ENCODE results near the gene ADGRD1.

The ADGRD1 gene

GRCh38 chr12:131091413-131091975 is 137.8 kb downstream of the ADGRD1 start:
- H3K27me3 ChIP-seq (ENCODE audit: insufficient read depth, low read length) = no peaks in the 10 kb centered on the region
- H3K18ac ChIP-seq (ENCODE audit: low read length) = no peak overlapping the region
- H2BK12ac ChIP-seq (ENCODE audit: low read length) = no peak overlapping the region
- no peak overlapping the region for H3K4ac ChIP-seq (ENCODE audit: low read depth, low read length)
- no peaks in the 10 kb centered on the region for H3K79me2 ChIP-seq (ENCODE audit: control insufficient read depth, insufficient read depth, low read length, poor library complexity)
- H3K27ac ChIP-seq (ENCODE audit: low read depth, low read length) = no peak overlapping the region
- H4K91ac ChIP-seq (ENCODE audit: low read depth, low read length) = no peak overlapping the region
- H3K14ac ChIP-seq (ENCODE audit: low read length) = no peak overlapping the region
- peaks cover 5% of the 10 kb centered on the region for H3K9me3 ChIP-seq (ENCODE audit: insufficient read depth, low read depth, low read length)
- H3K9ac ChIP-seq (ENCODE audit: low read length) = no peak overlapping the region
- no peak for DNase-seq
- H2BK5ac ChIP-seq (ENCODE audit: low read depth, low read length, poor library complexity) = no peak overlapping the region
- no CpG with 5 or more reads among the region's 13 CpGs for WGBS (ENCODE audit: extremely low coverage, insufficient coverage, insufficient read length)
- no peaks in the 10 kb centered on the region for H3K79me1 ChIP-seq (ENCODE audit: low read length)
- H2AK5ac ChIP-seq (ENCODE audit: low read length) = no peak overlapping the region
- H3K4me2 ChIP-seq (ENCODE audit: low read length) = no peak overlapping the region
- H2BK120ac ChIP-seq (ENCODE audit: insufficient read depth, low read length, poor library complexity) = no peak overlapping the region
- no peak overlapping the region for H3K23ac ChIP-seq (ENCODE audit: low read length)
- no peak overlapping the region for H2AFZ ChIP-seq (ENCODE audit: insufficient read depth, low read length, poor library complexity)
- H3K36me3 ChIP-seq (ENCODE audit: control insufficient read depth in 1 of 2, insufficient read depth in 2 of 2, low read length in 2 of 2) = no peaks in the 10 kb centered on the region
- H4K12ac ChIP-seq (ENCODE audit: low read depth, low read length) = no peak overlapping the region
- H3K4me3 ChIP-seq (ENCODE audit: low read depth, low read length) = no peak overlapping the region
- no peak overlapping the region for H4K8ac ChIP-seq (ENCODE audit: low read depth, low read length)
- H3K4me1 ChIP-seq (ENCODE audit: control insufficient read depth in 1 of 2, insufficient read depth in 2 of 2, low read length in 2 of 2) = no peaks in the 10 kb centered on the region

GRCh38 chr12:131091976-131092691 is 138.4 kb downstream of the ADGRD1 start:
- H2BK12ac ChIP-seq (ENCODE audit: low read length) = no peak overlapping the region
- no peak overlapping the region for H2BK120ac ChIP-seq (ENCODE audit: insufficient read depth, low read length, poor library complexity)
- H3K36me3 ChIP-seq (ENCODE audit: control insufficient read depth in 1 of 2, insufficient read depth in 2 of 2, low read length in 2 of 2) = no peaks in the 10 kb centered on the region
- H3K79me2 ChIP-seq (ENCODE audit: control insufficient read depth, insufficient read depth, low read length, poor library complexity) = no peaks in the 10 kb centered on the region
- no peak overlapping the region for H3K23ac ChIP-seq (ENCODE audit: low read length)
- no peak overlapping the region for H3K4ac ChIP-seq (ENCODE audit: low read depth, low read length)
- DNase-seq = no peak
- H2AK5ac ChIP-seq (ENCODE audit: low read length) = no peak overlapping the region
- no peak overlapping the region for H3K14ac ChIP-seq (ENCODE audit: low read length)
- no peak overlapping the region for H3K18ac ChIP-seq (ENCODE audit: low read length)
- no peak overlapping the region for H3K27ac ChIP-seq (ENCODE audit: low read depth, low read length)
- H2AFZ ChIP-seq (ENCODE audit: insufficient read depth, low read length, poor library complexity) = no peak overlapping the region
- no peak overlapping the region for H3K9ac ChIP-seq (ENCODE audit: low read length)
- no peak overlapping the region for H4K12ac ChIP-seq (ENCODE audit: low read depth, low read length)
- H4K8ac ChIP-seq (ENCODE audit: low read depth, low read length) = no peak overlapping the region
- no peak overlapping the region for H2BK5ac ChIP-seq (ENCODE audit: low read depth, low read length, poor library complexity)
- peaks cover 5% of the 10 kb centered on the region for H3K9me3 ChIP-seq (ENCODE audit: insufficient read depth, low read depth, low read length)
- WGBS (ENCODE audit: extremely low coverage, insufficient coverage, insufficient read length) = no CpG with 5 or more reads among the region's 18 CpGs
- no peak overlapping the region for H3K4me2 ChIP-seq (ENCODE audit: low read length)
- H3K79me1 ChIP-seq (ENCODE audit: low read length) = no peaks in the 10 kb centered on the region
- H3K4me3 ChIP-seq (ENCODE audit: low read depth, low read length) = no peak overlapping the region
- H3K4me1 ChIP-seq (ENCODE audit: control insufficient read depth in 1 of 2, insufficient read depth in 2 of 2, low read length in 2 of 2) = no peaks in the 10 kb centered on the region
- H3K27me3 ChIP-seq (ENCODE audit: insufficient read depth, low read length) = no peaks in the 10 kb centered on the region
- no peak overlapping the region for H4K91ac ChIP-seq (ENCODE audit: low read depth, low read length)

- Histone ChIP-seq H3K36me3 (ENCODE audit: control insufficient read depth in 1 of 2, insufficient read depth in 2 of 2, low read length in 2 of 2) (no peaks in the 10 kb centered on the region), H3K4me2 (ENCODE audit: low read length) (no peak overlapping the region), H3K4me1 (ENCODE audit: control insufficient read depth in 1 of 2, insufficient read depth in 2 of 2, low read length in 2 of 2) (no peaks in the 10 kb centered on the region), H4K91ac (ENCODE audit: low read depth, low read length) (no peak overlapping the region), H3K79me1 (ENCODE audit: low read length) (no peaks in the 10 kb centered on the region), H2BK120ac (ENCODE audit: insufficient read depth, low read length, poor library complexity) (no peak overlapping the region), H3K27me3 (ENCODE audit: insufficient read depth, low read length) (no peaks in the 10 kb centered on the region), H3K4ac (ENCODE audit: low read depth, low read length) (no peak overlapping the region), H2AK5ac (ENCODE audit: low read length) (no peak overlapping the region), H3K27ac (ENCODE audit: low read depth, low read length) (no peak overlapping the region), H3K9ac (ENCODE audit: low read length) (no peak overlapping the region), H4K12ac (ENCODE audit: low read depth, low read length) (no peak overlapping the region), H3K18ac (ENCODE audit: low read length) (no peak overlapping the region), H3K4me3 (ENCODE audit: low read depth, low read length) (no peak overlapping the region), H2BK5ac (ENCODE audit: low read depth, low read length, poor library complexity) (no peak overlapping the region), H3K23ac (ENCODE audit: low read length) (no peak overlapping the region), H2BK12ac (ENCODE audit: low read length) (no peak overlapping the region), H2AFZ (ENCODE audit: insufficient read depth, low read length, poor library complexity) (no peak overlapping the region), H4K8ac (ENCODE audit: low read depth, low read length) (no peak overlapping the region), H3K14ac (ENCODE audit: low read length) (no peak overlapping the region), H3K9me3 (ENCODE audit: insufficient read depth, low read depth, low read length) (peaks cover 5% of the 10 kb centered on the region), H3K79me2 (ENCODE audit: control insufficient read depth, insufficient read depth, low read length, poor library complexity) (no peaks in the 10 kb centered on the region)
- no peak for DNase-seq
- no CpG with 5 or more reads among the region's 21 CpGs for WGBS (ENCODE audit: extremely low coverage, insufficient coverage, insufficient read length)
These were observed 139.3 kb downstream of the ADGRD1 start for GRCh38 chr12:131092901-131093603.

DNA sequence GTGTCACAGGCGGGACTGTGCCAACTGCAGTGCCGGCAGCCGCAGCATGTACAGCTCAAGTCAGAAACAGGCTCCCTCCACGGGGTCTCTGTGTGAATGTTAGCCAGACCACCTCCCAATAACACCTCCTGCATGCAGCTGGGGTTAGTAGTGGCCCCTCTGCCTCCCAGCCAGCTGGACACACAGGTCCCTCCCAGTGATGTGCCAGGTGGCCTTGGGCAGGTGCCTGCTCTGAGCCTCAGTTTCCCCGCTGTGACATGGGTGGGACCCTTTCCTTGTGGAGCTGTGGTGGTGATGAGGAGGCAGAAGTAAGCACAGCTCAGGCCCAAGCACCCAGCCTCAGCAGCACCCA is 139.9 kb downstream of the ADGRD1 start:
- Histone ChIP-seq H2AFZ (ENCODE audit: insufficient read depth, low read length, poor library complexity) (no peak overlapping the region), H3K23ac (ENCODE audit: low read length) (no peak overlapping the region), H3K9ac (ENCODE audit: low read length) (no peak overlapping the region), H3K79me2 (ENCODE audit: control insufficient read depth, insufficient read depth, low read length, poor library complexity) (no peaks in the 10 kb centered on the region), H4K12ac (ENCODE audit: low read depth, low read length) (no peak overlapping the region), H3K18ac (ENCODE audit: low read length) (no peak overlapping the region), H2AK5ac (ENCODE audit: low read length) (no peak overlapping the region), H3K4ac (ENCODE audit: low read depth, low read length) (no peak overlapping the region), H3K9me3 (ENCODE audit: insufficient read depth, low read depth, low read length) (peaks cover 5% of the 10 kb centered on the region), H4K8ac (ENCODE audit: low read depth, low read length) (no peak overlapping the region), H3K4me3 (ENCODE audit: low read depth, low read length) (no peak overlapping the region), H2BK5ac (ENCODE audit: low read depth, low read length, poor library complexity) (no peak overlapping the region), H3K79me1 (ENCODE audit: low read length) (no peaks in the 10 kb centered on the region), H3K27me3 (ENCODE audit: insufficient read depth, low read length) (no peaks in the 10 kb centered on the region), H4K91ac (ENCODE audit: low read depth, low read length) (no peak overlapping the region), H3K4me1 (ENCODE audit: control insufficient read depth in 1 of 2, insufficient read depth in 2 of 2, low read length in 2 of 2) (no peaks in the 10 kb centered on the region), H3K4me2 (ENCODE audit: low read length) (no peak overlapping the region), H2BK120ac (ENCODE audit: insufficient read depth, low read length, poor library complexity) (no peak overlapping the region), H3K36me3 (ENCODE audit: control insufficient read depth in 1 of 2, insufficient read depth in 2 of 2, low read length in 2 of 2) (no peaks in the 10 kb centered on the region), H3K27ac (ENCODE audit: low read depth, low read length) (no peak overlapping the region), H2BK12ac (ENCODE audit: low read length) (no peak overlapping the region), H3K14ac (ENCODE audit: low read length) (no peak overlapping the region)
- DNase-seq = no peak
- WGBS (ENCODE audit: extremely low coverage, insufficient coverage, insufficient read length) = no CpG with 5 or more reads among the region's 5 CpGs

All from trophoblast cell (in vitro differentiated cells and primary cell).